Natural killer cell (primary cell): ENCODE measurements around the gene TLDC2. TPM values are rescaled to one million over a fixed set of nuclear protein-coding genes. Genes with fewer than 3 reads are reported as not detected.

ENCODE experiments used
- ATAC-seq, 3 donors: fragments of 150-1000 bp in 2 of 3; fragments of 200-7000 bp in 1 of 3; cut with Tn5 transposase; 1 replicate in 1 of 3; 2 replicates in 2 of 3; pipeline ENCODE4 v1.10.0; 2021; ENCODE audit warnings: mild to moderate bottlenecking in 2 of 3, moderate library complexity in 2 of 3
- DNase-seq, 2 donors: peaks; one replicate each; pipeline versions ENCODE4 v3.0.0 to v3.0.0-alpha.2; 2013 to 2021; ENCODE audit warnings: mixed read lengths in 1 of 2
- H3K27ac ChIP-seq: one replicate; pipeline ENCODE4 v1.5.1; 2013; ENCODE audit warnings: mild to moderate bottlenecking, low read length
- H3K27me3 ChIP-seq: one replicate; pipeline ENCODE4 v1.6.1; 2013; ENCODE audit warnings: low read length; ENCODE audit not compliant: control insufficient read depth, insufficient read depth
- H3K36me3 ChIP-seq: one replicate; pipeline ENCODE4 v1.6.1; 2013; ENCODE audit warnings: low read length; ENCODE audit not compliant: control insufficient read depth, insufficient read depth
- H3K4me1 ChIP-seq: one replicate; pipeline ENCODE4 v1.6.1; 2013; ENCODE audit warnings: low read length; ENCODE audit not compliant: control insufficient read depth, insufficient read depth
- H3K4me3 ChIP-seq: one replicate; pipeline ENCODE4 v1.5.1; 2013; ENCODE audit warnings: low read length
- H3K9me3 ChIP-seq: one replicate; pipeline ENCODE4 v1.6.1; 2013; ENCODE audit warnings: low read length; ENCODE audit not compliant: control insufficient read depth, insufficient read depth
- H3K27ac Mint-ChIP-seq, 2 donors: one replicate each; pipeline ENCODE4 v1.8.0; 2022; ENCODE audit warnings: mild to moderate bottlenecking in 2 of 2, mixed read lengths in 2 of 2, moderate library complexity in 1 of 2
- H3K27me3 Mint-ChIP-seq, 2 donors: one replicate each; pipeline ENCODE4 v1.8.0; 2022; ENCODE audit warnings: low read depth in 2 of 2, mixed read lengths in 2 of 2
- H3K36me3 Mint-ChIP-seq: one replicate; pipeline ENCODE4 v1.8.0; 2022; ENCODE audit warnings: mixed read lengths
- H3K4me1 Mint-ChIP-seq, 2 donors: one replicate each; pipeline ENCODE4 v1.8.0; 2022; ENCODE audit warnings: mixed read lengths in 2 of 2
- H3K4me3 Mint-ChIP-seq: one replicate; pipeline ENCODE4 v1.8.0; 2022; ENCODE audit warnings: mild to moderate bottlenecking, moderate library complexity, mixed read lengths
- H3K9me3 Mint-ChIP-seq, 2 donors: one replicate each; pipeline ENCODE4 v1.8.0; 2022; ENCODE audit warnings: mixed read lengths in 2 of 2
- WGBS: methylation state at CpG from one replicate; pipeline ENCODE4 v1.1.7; 2013; ENCODE audit warnings: missing lambda C conversion rate; ENCODE audit not compliant: insufficient coverage; 5-methylcytosine and 5-hydroxymethylcytosine counted together
- intact Hi-C: fragments of 100-400 bp; cut with micrococcal nuclease; formaldehyde crosslinking; loops from one replicate; pipeline ENCODE4 v1.14.2; 2022
- total RNA-seq, 4 donors: library from RNA; stranded (reverse); fragments of 120-200 nt in 1 of 4; gene quantifications; one replicate each; pipeline versions ENCODE4 v1.2.3 to v1.2.4, GENCODE V29; 2013 to 2022
- TF ChIP-seq, protein P1 (sequence below): fragments of 200-600 bp; IDR thresholded peaks from one replicate; pipeline ENCODE4 v1.8.0; 2022; ENCODE audit warnings: antibody characterized with exemption

The TLDC2 gene
- total RNA-seq, 3 donors from 2014 or later (not counting 1 experiment from before 2014, with no cell fraction given) = 1.4 TPM; not detected in 2

DNA sequence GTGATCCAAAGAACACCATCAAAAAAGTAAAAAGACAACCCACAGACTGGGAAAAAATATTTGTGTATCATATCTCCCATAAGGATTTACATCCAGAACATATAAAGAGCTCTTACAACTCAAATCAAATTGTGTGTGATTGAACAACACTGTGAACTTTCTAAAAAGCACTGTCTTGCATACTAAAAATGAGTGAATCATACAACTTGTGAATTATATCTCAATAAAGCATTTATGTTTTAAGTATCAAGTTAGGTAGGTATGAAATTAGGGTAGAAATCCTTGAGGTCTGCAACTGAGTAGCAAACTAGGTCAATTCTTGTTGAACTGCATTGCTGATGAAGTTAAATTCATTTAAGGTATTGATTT lies 61.4 kb downstream of the TLDC2 start:
- TF ChIP-seq, protein P1, sequence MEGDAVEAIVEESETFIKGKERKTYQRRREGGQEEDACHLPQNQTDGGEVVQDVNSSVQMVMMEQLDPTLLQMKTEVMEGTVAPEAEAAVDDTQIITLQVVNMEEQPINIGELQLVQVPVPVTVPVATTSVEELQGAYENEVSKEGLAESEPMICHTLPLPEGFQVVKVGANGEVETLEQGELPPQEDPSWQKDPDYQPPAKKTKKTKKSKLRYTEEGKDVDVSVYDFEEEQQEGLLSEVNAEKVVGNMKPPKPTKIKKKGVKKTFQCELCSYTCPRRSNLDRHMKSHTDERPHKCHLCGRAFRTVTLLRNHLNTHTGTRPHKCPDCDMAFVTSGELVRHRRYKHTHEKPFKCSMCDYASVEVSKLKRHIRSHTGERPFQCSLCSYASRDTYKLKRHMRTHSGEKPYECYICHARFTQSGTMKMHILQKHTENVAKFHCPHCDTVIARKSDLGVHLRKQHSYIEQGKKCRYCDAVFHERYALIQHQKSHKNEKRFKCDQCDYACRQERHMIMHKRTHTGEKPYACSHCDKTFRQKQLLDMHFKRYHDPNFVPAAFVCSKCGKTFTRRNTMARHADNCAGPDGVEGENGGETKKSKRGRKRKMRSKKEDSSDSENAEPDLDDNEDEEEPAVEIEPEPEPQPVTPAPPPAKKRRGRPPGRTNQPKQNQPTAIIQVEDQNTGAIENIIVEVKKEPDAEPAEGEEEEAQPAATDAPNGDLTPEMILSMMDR = no peak
- no peaks in the 10 kb centered on the region for H3K27me3 Mint-ChIP-seq
- H3K9me3 Mint-ChIP-seq = no peaks in the 10 kb centered on the region
- H3K9me3 ChIP-seq = no peaks in the 10 kb centered on the region
- DNase-seq (no peak), ATAC-seq (no peak)
- peak overlapping the region; percentile 66 to 88 for H3K27ac Mint-ChIP-seq
- no peak overlapping the region for H3K4me3 ChIP-seq
- H3K36me3 ChIP-seq = peaks cover 75% of the 10 kb centered on the region
- H3K36me3 Mint-ChIP-seq = peaks cover 7% of the 10 kb centered on the region
- H3K4me1 Mint-ChIP-seq = peaks cover 48 to 54% of the 10 kb centered on the region in 2 donors
- H3K4me1 ChIP-seq = peaks cover 54% of the 10 kb centered on the region
- H3K27me3 ChIP-seq = no peaks in the 10 kb centered on the region
- intact Hi-C loops = loop anchor here (10.0 kb wide), 1 partner anchor 373 kb away; no protein-coding TSS in a partner anchor
- H3K27ac ChIP-seq = no peak overlapping the region
- peak overlapping the region; percentile 70 for H3K4me3 Mint-ChIP-seq

DNA sequence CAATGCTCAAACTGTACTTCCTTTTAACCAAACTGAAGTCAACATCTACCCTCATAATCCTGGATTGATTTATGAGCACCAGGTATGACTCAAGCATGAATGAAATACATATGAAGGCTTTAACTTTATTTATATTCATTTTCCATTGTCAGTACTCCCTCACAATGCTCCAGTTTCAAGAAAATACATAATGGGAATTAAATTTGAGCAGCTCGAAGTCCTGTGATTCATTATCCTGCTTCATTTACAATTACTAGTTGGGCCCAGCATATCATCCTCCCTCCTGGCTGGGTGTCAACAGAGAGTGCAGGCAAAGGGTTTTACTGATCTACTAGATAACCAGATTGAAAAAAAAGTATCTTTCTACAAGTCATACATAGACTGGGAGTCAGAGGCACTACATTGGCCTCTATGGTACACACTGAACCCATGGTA lies 65.5 kb downstream of the TLDC2 start:
- DNase-seq (peak in 1 of 2 donors; percentile 36), ATAC-seq (peak in 1 of 3 donors; percentile 14)
- Histone ChIP-seq H3K36me3 (peaks cover 71% of the 10 kb centered on the region), H3K4me1 (peaks cover 68% of the 10 kb centered on the region), H3K27me3 (no peaks in the 10 kb centered on the region), H3K27ac (peak overlapping the region; percentile 61), H3K4me3 (no peak overlapping the region), H3K9me3 (no peaks in the 10 kb centered on the region)
- peak overlapping the region; percentile 58 for H3K4me3 Mint-ChIP-seq
- H3K36me3 Mint-ChIP-seq = peaks cover 7% of the 10 kb centered on the region
- intact Hi-C loops = no loop called here
- H3K27ac Mint-ChIP-seq = peak overlapping the region; percentile 86 to 90
- 100% methylated on average over 1 of the region's 1 CpG for WGBS
- no peaks in the 10 kb centered on the region for H3K9me3 Mint-ChIP-seq
- H3K27me3 Mint-ChIP-seq = no peaks in the 10 kb centered on the region
- TF ChIP-seq, protein P1 = no peak
- H3K4me1 Mint-ChIP-seq = peaks cover 54 to 61% of the 10 kb centered on the region in 2 donors

Other genes starting within 250 kb of the TLDC2 start
- 100 to 1,000 TPM in 1 of 3 donors, 10 to 100 TPM in 2; 77.0 to 116 (median 90.3) TPM for gene SLA2, start 229.9 kb upstream of the TLDC2 start, total RNA-seq
- gene NDRG3, start 130.0 kb upstream of the TLDC2 start, total RNA-seq = 10 to 100 TPM; 27.1 to 30.3 (median 28.3) TPM
- gene DSN1, start 102.4 kb upstream of the TLDC2 start, total RNA-seq = 10 to 100 TPM; 15.8 to 19.1 (median 15.8) TPM
- gene SAMHD1, start 75.6 kb downstream of the TLDC2 start, total RNA-seq = 100 to 1,000 TPM; 237 to 279 (median 270) TPM
- gene RBL1, start 219.9 kb downstream of the TLDC2 start, total RNA-seq = 10 to 100 TPM; 21.0 to 28.4 (median 22.2) TPM